Adrenal gland (tissue), 5 donors: ENCODE measurements around the gene GRIP1.

Source experiments
- CTCF ChIP-seq, 6 experiments: fragments of 450-650 bp in 4 of 6; fragments of 200-600 bp in 2 of 6; sonication (generic) in 1 of 6; IDR thresholded peaks; 1 replicate in 5 of 6; 2 replicates in 1 of 6; pipeline versions ENCODE4 v1.5.1 to v1.8.0; 2016 to 2021; ENCODE audit warnings: antibody characterized with exemption in 6 of 6, mild to moderate bottlenecking in 2 of 6, moderate library complexity in 1 of 6
- POLR2A ChIP-seq, 2 donors: fragments of 450-650 bp; IDR thresholded peaks; one replicate each; pipeline ENCODE4 v1.6.1; 2017; ENCODE audit warnings: antibody characterized with exemption in 2 of 2, mild to moderate bottlenecking in 2 of 2, moderate library complexity in 1 of 2
- donor health status: DM: no; HTN: no; CAD: no.

- TF ChIP-seq CTCF (IDR thresholded peaks at IDR 0.05) (no peak), POLR2A (IDR thresholded peaks at IDR 0.05) (no peak)
Measured at GRCh38 chr12:66423266-66423665, 255.6 kb downstream of the GRIP1 start.
